ENCODE measurements around the gene SELENOS. TPM values are rescaled to one million over a fixed set of nuclear protein-coding genes. Genes with fewer than 3 reads are reported as not detected.

Gene SELENOS
- total and polyA plus RNA-seq, 9 of the 15 experiments (the other 6 are each of a cell fraction or from before 2014, with no cell fraction given): 24.9 to 57.4 (median 47.9) TPM

DNA sequence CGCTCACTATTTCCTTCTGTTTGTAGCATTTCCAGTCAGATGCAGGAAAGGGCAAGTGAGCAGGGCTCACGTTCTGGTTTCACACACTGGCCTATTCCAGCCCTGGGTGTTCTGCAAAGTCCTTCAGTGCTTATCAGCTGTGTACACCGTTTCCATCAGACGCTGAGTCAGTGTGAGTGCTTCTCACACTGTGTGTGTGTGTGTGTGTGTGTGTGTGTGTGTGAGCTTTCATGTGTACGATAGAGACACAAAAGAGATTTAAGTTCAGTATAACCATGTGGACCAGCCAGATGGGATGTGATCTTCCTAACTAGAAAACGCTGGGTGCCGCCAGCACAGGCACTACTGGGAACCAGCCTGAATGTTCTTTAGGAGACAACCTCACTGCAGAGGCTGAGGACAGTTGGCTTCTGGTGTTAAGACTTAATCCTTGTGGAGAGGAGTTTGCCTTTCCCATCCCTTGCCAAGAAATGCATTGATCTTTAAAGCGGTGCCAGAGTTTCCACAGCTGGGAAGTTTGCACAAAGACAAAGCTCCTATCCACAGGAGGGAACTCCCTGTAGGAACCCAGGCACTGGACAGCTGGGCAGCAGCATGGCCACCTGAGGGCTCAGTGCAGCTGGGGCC is 21.6 kb downstream of the SELENOS start (continued):
- TF ChIP-seq FOXK2 (conservative IDR thresholded peaks at IDR 0.05 in 1 of 2, IDR thresholded peaks at IDR 0.05 in 1 of 2; ENCODE audit: low read depth in 2 of 2): peak; percentile 95 to 97
- no peak for TF ChIP-seq SPI1 (IDR thresholded peaks at IDR 0.05; ENCODE audit: borderline replicate concordance, low read depth, low read length)
- no peak for TF ChIP-seq RB1 (IDR thresholded peaks at IDR 0.05; ENCODE audit: low read depth)
- TF ChIP-seq PTRF (tag; IDR thresholded peaks at IDR 0.05): no peak
- TF ChIP-seq RBFOX2 (IDR thresholded peaks at IDR 0.05; ENCODE audit: low read depth, low read length): no peak
- TF ChIP-seq ZNF24 (IDR thresholded peaks at IDR 0.05): 0 out of 2 replicates have a peak, but pooled peaks have one; percentile 51
- no peak for TF ChIP-seq CREB3 (tag; conservative IDR thresholded peaks at IDR 0.05; ENCODE audit: low read depth)
- TF ChIP-seq KAT7 (CRISPR knock-in tag; IDR thresholded peaks at IDR 0.05; ENCODE audit: borderline replicate concordance): no peak
- no peak for TF ChIP-seq TAF15 (IDR thresholded peaks at IDR 0.05; ENCODE audit: low read depth, low read length)
- no peak for TF ChIP-seq CCNT2 (IDR thresholded peaks at IDR 0.05; ENCODE audit: borderline replicate concordance, extremely low read depth, insufficient read length, low read depth, low read length)
- TF ChIP-seq SRSF7 (optimal IDR thresholded peaks at IDR 0.05; ENCODE audit: low read depth, low read length): no peak
- TF ChIP-seq WHSC1 (IDR thresholded peaks at IDR 0.05; ENCODE audit: low read length): no peak
- TF ChIP-seq ZNF551 (CRISPR knock-in tag; IDR thresholded peaks at IDR 0.05): no peak
- TF ChIP-seq, protein P1, sequence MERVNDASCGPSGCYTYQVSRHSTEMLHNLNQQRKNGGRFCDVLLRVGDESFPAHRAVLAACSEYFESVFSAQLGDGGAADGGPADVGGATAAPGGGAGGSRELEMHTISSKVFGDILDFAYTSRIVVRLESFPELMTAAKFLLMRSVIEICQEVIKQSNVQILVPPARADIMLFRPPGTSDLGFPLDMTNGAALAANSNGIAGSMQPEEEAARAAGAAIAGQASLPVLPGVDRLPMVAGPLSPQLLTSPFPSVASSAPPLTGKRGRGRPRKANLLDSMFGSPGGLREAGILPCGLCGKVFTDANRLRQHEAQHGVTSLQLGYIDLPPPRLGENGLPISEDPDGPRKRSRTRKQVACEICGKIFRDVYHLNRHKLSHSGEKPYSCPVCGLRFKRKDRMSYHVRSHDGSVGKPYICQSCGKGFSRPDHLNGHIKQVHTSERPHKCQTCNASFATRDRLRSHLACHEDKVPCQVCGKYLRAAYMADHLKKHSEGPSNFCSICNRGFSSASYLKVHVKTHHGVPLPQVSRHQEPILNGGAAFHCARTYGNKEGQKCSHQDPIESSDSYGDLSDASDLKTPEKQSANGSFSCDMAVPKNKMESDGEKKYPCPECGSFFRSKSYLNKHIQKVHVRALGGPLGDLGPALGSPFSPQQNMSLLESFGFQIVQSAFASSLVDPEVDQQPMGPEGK (CRISPR knock-in tag; IDR thresholded peaks at IDR 0.05; ENCODE audit: borderline replicate concordance): no peak
- TF ChIP-seq, protein P2, sequence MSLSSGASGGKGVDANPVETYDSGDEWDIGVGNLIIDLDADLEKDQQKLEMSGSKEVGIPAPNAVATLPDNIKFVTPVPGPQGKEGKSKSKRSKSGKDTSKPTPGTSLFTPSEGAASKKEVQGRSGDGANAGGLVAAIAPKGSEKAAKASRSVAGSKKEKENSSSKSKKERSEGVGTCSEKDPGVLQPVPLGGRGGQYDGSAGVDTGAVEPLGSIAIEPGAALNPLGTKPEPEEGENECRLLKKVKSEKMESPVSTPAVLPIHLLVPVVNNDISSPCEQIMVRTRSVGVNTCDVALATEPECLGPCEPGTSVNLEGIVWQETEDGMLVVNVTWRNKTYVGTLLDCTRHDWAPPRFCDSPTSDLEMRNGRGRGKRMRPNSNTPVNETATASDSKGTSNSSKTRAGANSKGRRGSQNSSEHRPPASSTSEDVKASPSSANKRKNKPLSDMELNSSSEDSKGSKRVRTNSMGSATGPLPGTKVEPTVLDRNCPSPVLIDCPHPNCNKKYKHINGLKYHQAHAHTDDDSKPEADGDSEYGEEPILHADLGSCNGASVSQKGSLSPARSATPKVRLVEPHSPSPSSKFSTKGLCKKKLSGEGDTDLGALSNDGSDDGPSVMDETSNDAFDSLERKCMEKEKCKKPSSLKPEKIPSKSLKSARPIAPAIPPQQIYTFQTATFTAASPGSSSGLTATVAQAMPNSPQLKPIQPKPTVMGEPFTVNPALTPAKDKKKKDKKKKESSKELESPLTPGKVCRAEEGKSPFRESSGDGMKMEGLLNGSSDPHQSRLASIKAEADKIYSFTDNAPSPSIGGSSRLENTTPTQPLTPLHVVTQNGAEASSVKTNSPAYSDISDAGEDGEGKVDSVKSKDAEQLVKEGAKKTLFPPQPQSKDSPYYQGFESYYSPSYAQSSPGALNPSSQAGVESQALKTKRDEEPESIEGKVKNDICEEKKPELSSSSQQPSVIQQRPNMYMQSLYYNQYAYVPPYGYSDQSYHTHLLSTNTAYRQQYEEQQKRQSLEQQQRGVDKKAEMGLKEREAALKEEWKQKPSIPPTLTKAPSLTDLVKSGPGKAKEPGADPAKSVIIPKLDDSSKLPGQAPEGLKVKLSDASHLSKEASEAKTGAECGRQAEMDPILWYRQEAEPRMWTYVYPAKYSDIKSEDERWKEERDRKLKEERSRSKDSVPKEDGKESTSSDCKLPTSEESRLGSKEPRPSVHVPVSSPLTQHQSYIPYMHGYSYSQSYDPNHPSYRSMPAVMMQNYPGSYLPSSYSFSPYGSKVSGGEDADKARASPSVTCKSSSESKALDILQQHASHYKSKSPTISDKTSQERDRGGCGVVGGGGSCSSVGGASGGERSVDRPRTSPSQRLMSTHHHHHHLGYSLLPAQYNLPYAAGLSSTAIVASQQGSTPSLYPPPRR (CRISPR knock-in tag; IDR thresholded peaks at IDR 0.05; ENCODE audit: borderline replicate concordance): no peak
- TF ChIP-seq, protein P3, sequence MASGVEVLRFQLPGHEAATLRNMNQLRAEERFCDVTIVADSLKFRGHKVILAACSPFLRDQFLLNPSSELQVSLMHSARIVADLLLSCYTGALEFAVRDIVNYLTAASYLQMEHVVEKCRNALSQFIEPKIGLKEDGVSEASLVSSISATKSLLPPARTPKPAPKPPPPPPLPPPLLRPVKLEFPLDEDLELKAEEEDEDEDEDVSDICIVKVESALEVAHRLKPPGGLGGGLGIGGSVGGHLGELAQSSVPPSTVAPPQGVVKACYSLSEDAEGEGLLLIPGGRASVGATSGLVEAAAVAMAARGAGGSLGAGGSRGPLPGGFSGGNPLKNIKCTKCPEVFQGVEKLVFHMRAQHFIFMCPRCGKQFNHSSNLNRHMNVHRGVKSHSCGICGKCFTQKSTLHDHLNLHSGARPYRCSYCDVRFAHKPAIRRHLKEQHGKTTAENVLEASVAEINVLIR (CRISPR knock-in tag; IDR thresholded peaks at IDR 0.05): no peak
- no peak for TF ChIP-seq CEBPB (tag; IDR thresholded peaks at IDR 0.05)

All from K562 (cell line).